HG02642 (cell line): ENCODE results near the gene SMIM17.
"Not testable (repeated sequence)": the region's sequence is repeated elsewhere in the genome, so short reads cannot be mapped to it uniquely, and the experiment has no call there.

Experiments
- ATAC-seq: cut with Tn5 transposase; IDR thresholded peaks from one replicate; pipeline ENCODE4 v1.9.1; 2021; ENCODE audit warnings: mild to moderate bottlenecking; ENCODE audit not compliant: unreplicated experiment, poor library complexity

Gene SMIM17

DNA sequence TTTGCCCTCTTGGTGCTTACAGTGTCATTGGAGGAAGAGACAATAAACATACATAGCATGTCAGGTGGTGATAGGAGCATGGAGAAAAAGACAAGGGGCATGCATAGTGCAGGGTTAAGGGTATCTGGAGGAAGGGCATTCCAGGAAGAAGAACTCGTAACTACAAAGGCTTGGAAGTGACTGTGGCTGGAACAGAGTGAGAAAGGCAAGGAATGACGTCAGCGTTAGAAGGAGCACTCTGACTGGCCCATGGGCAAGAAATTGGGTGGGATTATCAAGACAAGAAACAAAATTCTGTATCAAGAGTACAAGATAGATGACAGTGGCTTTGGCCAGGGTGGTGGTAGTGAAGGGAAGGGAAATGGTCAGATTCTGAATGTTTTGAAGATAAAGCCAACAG, 11.2 kb downstream of the SMIM17 start:
- ATAC-seq, result no peak

DNA sequence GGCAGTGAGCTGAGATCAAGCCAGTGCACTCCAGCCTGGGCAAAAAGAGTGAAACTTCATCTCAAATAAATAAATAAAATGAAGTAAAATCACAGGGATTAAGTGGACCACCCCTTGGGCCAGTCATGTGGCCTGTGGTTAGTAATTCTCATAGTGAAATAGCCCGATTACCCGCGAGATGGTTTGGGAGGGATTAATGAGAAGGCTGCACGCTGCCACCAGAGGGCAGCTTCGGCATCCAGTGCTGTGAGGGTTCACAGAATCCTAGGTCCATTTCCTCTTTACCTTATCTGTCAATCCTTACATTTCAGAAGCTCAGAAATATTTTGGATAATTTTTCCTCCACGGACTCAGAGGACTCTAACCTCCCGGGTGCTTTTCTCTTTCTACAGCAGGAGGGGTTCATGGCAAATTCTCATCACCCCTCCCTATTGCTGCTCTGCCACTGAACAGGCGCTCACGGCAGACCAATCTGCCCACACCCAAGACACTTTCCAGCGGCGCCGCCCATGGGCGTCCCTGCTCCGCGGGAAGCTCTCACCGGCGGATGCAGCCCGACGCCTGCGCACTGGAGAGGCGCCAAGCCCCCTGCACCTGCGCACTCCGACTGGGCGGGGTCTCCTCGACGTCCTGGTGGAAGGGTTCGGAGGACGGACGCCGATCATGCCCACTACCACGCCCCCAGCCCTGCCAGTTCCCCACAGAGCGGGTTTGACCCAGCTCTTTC, 17.6 kb downstream of the SMIM17 start:
- no peak for ATAC-seq

GRCh38 chr19:56661248-56661647, 18.3 kb downstream of the SMIM17 start:
- ATAC-seq, result no peak

GRCh38 chr19:56663931-56664500, 21.1 kb downstream of the SMIM17 start:
- no peak for ATAC-seq

- ATAC-seq, result no peak
These were observed 21.6 kb downstream of the SMIM17 start for GRCh38 chr19:56664511-56664910.

DNA sequence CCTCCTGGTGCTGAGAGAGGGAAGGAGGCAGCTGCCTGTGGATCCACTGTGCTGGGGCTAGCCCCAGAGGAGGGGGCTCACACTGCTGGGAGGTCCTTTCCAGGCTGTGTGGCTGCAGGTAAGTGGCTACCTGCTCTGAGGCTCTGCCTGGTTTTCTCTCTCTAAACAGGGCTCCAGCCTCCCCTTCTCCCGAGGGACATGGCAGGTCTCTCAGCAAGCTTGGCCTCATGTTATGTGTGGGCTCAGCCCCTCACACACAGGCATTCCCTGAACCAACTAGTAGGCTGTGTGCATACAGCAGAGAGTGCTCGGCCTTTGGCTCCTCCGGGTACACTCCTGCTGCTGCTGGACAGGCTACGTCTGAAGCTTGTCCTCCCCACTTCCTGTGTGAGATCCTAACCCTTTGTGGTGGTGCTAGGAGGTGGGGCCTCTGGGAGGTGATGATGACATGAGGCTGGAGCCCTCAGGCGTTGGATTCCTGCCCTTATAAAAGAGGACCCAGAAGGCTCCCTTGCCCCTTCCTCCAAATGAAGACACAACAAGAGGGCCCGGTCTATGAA, 24.4 kb downstream of the SMIM17 start:
- no peak for ATAC-seq

GRCh38 chr19:56668676-56669075, 25.7 kb downstream of the SMIM17 start:
- no peak for ATAC-seq

DNA sequence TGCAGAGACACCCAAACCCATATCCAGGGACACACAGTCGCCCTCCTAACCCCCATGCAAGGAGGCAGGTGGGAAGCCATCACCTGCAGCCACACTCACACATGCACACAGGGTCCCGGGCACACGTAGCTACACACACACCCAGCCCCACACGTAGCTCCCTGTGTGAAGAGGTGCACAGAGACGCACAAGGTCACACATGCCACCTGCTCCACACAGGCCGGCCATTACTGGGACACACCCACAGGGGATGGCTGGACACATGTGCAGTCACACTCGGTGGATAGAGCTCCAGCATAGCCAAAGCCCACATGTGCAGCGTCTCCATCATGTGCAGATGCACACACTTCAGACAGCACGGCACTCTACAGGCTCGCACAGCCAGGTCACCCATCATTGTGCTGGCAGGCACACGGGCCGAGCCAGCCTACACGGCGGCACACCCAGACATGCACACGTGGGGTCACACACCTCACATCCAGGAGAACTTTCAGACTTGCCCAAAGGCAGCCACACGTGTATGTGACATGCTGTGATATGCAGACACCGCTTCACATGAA, 27.5 kb downstream of the SMIM17 start:
- no peak for ATAC-seq

DNA sequence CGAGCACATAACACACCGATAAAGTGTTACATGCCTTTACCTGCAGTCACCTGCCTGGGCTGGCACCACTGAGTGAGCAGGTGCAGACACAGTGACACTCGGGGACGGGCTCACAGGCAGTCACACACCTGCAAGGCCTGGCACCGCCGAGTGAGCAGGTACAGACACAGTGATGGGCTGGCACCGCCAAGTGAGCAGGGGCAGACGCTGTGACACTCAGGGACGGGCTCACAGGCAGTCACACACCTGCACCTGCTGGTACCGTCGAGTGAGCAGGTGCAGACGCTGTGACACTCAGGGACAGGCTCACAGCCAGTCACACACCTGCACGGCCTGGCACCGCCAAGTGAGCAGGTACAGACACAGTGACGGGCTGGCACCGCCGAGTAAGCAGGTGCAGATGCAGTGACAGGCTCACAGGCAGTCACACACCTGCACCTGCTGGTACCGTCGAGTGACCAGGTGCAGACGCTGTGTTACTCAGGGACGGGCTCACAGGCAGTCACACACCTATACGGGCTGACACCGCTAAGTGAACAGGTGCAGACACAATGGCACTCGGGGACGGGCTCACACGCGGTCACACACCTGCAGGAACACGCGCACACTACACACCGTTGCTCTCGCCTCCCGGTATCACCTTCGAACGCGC, 28.1 kb downstream of the SMIM17 start:
- no peak for ATAC-seq

DNA sequence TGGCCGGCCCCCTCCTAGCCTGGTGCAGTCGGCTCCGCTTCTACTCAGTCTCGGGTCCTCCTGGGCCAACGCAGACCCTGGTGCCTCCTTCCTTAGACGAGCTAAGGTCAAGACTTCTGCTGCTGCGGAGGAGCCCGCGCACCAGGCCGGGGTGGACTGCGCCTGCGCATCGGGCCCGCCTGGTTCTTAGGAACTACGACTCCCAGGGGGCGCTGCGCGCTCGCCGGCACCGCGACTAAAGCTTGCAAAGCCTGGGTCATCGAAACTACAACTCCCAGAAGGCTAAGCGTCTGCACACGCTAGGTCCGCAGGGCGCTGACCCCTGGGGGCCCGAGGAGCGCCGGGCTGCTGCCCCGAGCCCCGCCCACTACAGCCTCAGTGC, 28.6 kb downstream of the SMIM17 start, which contains the start of gene ZNF835:
Gene ZNF835 (minus strand): TSS at position 145 of the 382 bp plus-strand sequence. CDS start 6,559 bp downstream, outside the sequence.
- no peak for ATAC-seq

GRCh38 chr19:56672610-56673009, 29.7 kb downstream of the SMIM17 start:
- ATAC-seq, result not testable (repeated sequence)

GRCh38 chr19:56678205-56678604, 35.2 kb downstream of the SMIM17 start:
- no peak for ATAC-seq

GRCh38 chr19:56681702-56682101, 38.7 kb downstream of the SMIM17 start:
- no peak for ATAC-seq

- no peak for ATAC-seq
These were observed 40.2 kb downstream of the SMIM17 start for GRCh38 chr19:56683116-56683515.

GRCh38 chr19:56687031-56687430, 44.1 kb downstream of the SMIM17 start:
- ATAC-seq, result no peak

- ATAC-seq, result no peak
These were observed 46.2 kb downstream of the SMIM17 start for GRCh38 chr19:56689198-56689597.

DNA sequence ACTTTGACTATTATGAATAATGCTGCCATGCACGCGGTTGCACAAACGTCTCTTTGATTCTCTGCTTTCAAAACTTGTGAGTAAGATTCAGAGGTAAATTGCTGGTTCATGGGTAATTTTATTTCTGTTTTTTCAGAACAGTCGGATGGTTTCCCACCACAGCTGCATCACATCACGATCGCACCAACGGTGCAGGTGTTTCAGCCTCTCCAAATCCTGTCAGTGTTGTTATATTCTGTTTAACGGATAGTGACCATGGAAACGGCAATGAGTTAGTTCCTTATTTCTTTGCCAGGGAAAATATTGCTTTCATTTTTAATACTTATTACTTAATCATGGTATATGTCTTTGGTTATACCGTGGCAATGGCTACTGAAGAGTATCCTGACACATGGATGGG, 47.7 kb downstream of the SMIM17 start:
- ATAC-seq, result no peak

DNA sequence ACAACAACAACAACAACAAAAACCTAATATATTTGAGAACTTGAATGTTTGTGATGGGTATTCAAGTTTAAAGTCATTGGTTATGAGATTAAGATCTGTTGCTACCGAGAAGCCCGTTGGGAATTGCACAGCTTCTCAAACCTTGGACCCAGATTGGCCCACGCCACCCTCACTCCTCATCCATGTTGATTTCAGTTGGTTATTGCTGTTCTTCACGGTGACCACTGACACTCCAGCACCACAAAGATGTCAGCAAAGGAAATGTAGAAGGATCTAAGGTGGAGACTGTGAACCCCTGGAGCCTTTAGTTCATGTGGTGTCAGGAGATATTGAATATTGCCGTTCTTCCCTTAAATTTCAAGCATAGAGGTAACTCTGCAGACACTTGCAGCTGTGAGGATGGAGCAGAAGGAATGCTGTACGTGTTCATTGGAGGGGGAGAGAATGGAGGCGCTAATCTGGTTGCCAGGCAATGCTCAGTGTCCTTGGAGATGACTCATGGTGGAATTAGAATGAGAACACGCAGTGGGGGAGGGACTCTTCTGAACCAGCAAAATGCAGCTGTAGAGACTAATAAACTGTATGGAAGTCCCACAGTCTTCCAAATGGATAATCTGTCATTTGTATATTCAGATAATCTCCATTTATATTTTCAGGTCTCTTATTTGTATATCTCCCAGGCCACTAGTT, 49.4 kb downstream of the SMIM17 start:
- ATAC-seq, result no peak

DNA sequence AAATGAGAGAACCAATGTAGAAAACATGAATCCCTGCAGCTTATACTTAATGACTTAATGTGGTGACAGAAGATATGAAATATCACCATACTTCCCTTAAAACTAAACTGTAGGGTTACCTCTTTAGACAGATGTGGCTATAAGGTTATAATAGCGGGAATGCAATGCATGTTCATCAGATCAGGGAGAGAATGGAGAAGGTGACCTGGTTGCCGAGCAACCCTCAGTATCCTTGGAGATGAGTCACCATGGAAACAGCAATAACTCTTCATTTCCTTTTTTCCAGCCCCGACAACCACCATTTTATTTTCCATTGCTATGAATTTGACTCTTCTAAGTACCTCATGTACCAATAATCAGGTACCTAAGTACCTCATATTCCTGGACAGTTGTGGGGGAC, 56.6 kb downstream of the SMIM17 start:
- ATAC-seq, result no peak

DNA sequence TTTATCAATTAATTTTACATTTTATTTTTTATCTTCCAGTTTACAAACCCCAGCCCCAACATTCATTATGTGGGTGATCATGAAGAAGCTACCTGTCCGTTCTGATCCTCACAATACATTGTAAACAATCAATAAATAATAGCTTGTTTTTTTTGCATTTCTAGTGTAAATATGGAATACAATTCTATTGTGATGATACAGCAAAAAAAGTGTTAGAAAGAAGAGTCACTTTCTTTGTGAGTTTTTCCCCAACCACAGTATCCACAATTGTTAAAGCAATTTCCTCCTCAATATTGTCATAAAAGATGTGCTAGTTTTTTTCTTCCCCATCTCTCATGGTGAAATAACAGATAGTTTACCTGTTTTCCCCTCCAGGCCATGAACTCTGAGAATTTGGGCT, 58.9 kb downstream of the SMIM17 start:
- no peak for ATAC-seq
